Measurements from ENCODE around the gene GTF3C1. TPM values are rescaled to one million over a fixed set of nuclear protein-coding genes. Genes with fewer than 3 reads are reported as not detected.

The GTF3C1 gene
- total and polyA plus RNA-seq, 4 donors, result 15.3 to 28.0 (median 22.2) TPM

DNA sequence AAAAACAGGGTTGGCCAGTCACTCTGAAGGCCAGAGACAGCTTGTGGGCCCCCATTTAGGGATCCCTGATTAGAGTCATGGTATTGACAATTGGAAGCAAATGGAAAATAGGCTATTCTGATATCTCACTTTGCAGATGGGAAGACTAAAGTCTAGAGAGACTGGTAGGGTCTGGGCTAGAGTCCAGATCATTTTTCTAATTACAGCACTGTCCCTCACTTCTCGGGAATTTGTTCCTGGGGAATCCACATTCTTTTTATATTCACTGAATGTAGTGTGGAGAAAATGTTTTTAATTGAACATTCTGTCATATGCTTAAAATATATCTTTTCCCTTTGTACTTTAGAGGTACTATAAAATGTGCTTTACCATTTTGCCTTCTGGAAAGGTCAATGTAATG lies 1.3 kb upstream of the GTF3C1 start (continued):
- no peak for TF ChIP-seq ATF3 (IDR thresholded peaks at IDR 0.05)
- no peak for TF ChIP-seq GABPA (IDR thresholded peaks at IDR 0.05 in 1 of 2, conservative IDR thresholded peaks at IDR 0.05 in 1 of 2)

GRCh38 chr16:27550582-27550920 lies 838 bp upstream of the GTF3C1 start:
- no peak for DNase-seq (ENCODE audit: low spot score)
- WGBS, result 38% methylated on average over 4 of the region's 4 CpGs
- Histone ChIP-seq H3K27me3 (ENCODE audit: control insufficient read depth in 4 of 4, insufficient read depth in 4 of 4, low read length in 3 of 4) (no peaks in the 10 kb centered on the region), H3K4me1 (ENCODE audit: control insufficient read depth in 4 of 4, insufficient read depth in 4 of 4, low read length in 3 of 4) (peaks cover 9 to 20% (median 16%) of the 10 kb centered on the region in 4 donors), H3K9ac (ENCODE audit: low read depth in 1 of 2, low read length in 2 of 2) (peak overlapping the region; percentile 30 to 88), H3K27ac (ENCODE audit: low read depth in 1 of 2, low read length in 2 of 2) (no peak overlapping the region), H3K36me3 (ENCODE audit: control insufficient read depth in 4 of 4, insufficient read depth in 3 of 4, low read depth in 1 of 4, low read length in 3 of 4) (peaks cover 0 to 2% (median 0%) of the 10 kb centered on the region in 4 donors), H3K4me3 (ENCODE audit: low read depth in 1 of 3, low read length in 3 of 3) (peak overlapping the region; percentile 68 to 98 (median 95)), H3K9me3 (ENCODE audit: control insufficient read depth in 4 of 4, low read length in 3 of 4) (no peaks in the 10 kb centered on the region)
- TF ChIP-seq HNF4A (conservative IDR thresholded peaks at IDR 0.05), result no peak
- TF ChIP-seq JUND (IDR thresholded peaks at IDR 0.05), result no peak
- no peak for TF ChIP-seq ATF3 (IDR thresholded peaks at IDR 0.05)
- no peak for TF ChIP-seq EGR1 (IDR thresholded peaks at IDR 0.05; ENCODE audit: low read depth in 2 of 2)
- no peak for TF ChIP-seq NR2F2 (IDR thresholded peaks at IDR 0.05)
- TF ChIP-seq TAF1 (conservative IDR thresholded peaks at IDR 0.05), result no peak
- no peak for TF ChIP-seq YY1 (IDR thresholded peaks at IDR 0.05)
- no peak for TF ChIP-seq HNF4G (IDR thresholded peaks at IDR 0.05)
- no peak for TF ChIP-seq FOXA1 (IDR thresholded peaks at IDR 0.05)
- TF ChIP-seq FOXA2 (IDR thresholded peaks at IDR 0.05), result no peak
- TF ChIP-seq REST (IDR thresholded peaks at IDR 0.05), result no peak
- no peak for TF ChIP-seq RXRA (IDR thresholded peaks at IDR 0.05)
- no peak for TF ChIP-seq GABPA (IDR thresholded peaks at IDR 0.05 in 1 of 2, conservative IDR thresholded peaks at IDR 0.05 in 1 of 2)
- no peak for TF ChIP-seq SP1 (IDR thresholded peaks at IDR 0.05)
- no peak for TF ChIP-seq CTCF (IDR thresholded peaks at IDR 0.05; ENCODE audit: low read depth, low read length, missing input control)
- no peak for TF ChIP-seq RAD21 (IDR thresholded peaks at IDR 0.05)

DNA sequence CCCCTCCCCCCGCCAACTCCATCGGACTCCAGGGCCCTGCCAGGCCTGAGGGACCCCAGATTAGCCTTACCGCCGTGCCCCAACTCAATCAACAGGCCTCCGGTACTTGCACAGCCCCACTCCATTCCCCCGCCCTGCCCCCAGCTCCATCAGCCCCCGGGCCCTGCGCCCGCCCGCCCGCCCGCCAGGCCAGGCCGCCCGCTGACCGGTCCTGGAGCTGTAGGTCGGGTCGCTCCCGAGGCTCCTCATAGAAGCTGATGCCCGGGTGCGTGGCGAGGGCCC lies 308 bp downstream of the GTF3C1 start:
- Histone ChIP-seq H3K4me3 (ENCODE audit: low read depth in 1 of 3, low read length in 3 of 3) (peak overlapping the region; percentile 44 to 91 (median 84)), H3K9me3 (ENCODE audit: control insufficient read depth in 4 of 4, low read length in 3 of 4) (no peaks in the 10 kb centered on the region), H3K9ac (ENCODE audit: low read depth in 1 of 2, low read length in 2 of 2) (peak overlapping the region; percentile 57 to 80), H3K27me3 (ENCODE audit: control insufficient read depth in 4 of 4, insufficient read depth in 4 of 4, low read length in 3 of 4) (no peaks in the 10 kb centered on the region), H3K27ac (ENCODE audit: low read depth in 1 of 2, low read length in 2 of 2) (peak overlapping the region in 1 of 2 donors; percentile 71), H3K36me3 (ENCODE audit: control insufficient read depth in 4 of 4, insufficient read depth in 3 of 4, low read depth in 1 of 4, low read length in 3 of 4) (peaks cover 3 to 12% (median 7%) of the 10 kb centered on the region in 4 donors), H3K4me1 (ENCODE audit: control insufficient read depth in 4 of 4, insufficient read depth in 4 of 4, low read length in 3 of 4) (peaks cover 9 to 20% (median 16%) of the 10 kb centered on the region in 4 donors)
- WGBS, result 1% methylated on average over 21 of the region's 21 CpGs
- TF ChIP-seq ATF3 (IDR thresholded peaks at IDR 0.05), result no peak
- TF ChIP-seq FOXA1 (IDR thresholded peaks at IDR 0.05), result no peak
- TF ChIP-seq HNF4G (IDR thresholded peaks at IDR 0.05), result no peak
- no peak for TF ChIP-seq EGR1 (IDR thresholded peaks at IDR 0.05; ENCODE audit: low read depth in 2 of 2)
- TF ChIP-seq YY1 (IDR thresholded peaks at IDR 0.05), result no peak
- TF ChIP-seq FOXA2 (IDR thresholded peaks at IDR 0.05), result no peak
- TF ChIP-seq REST (IDR thresholded peaks at IDR 0.05), result no peak
- TF ChIP-seq HNF4A (conservative IDR thresholded peaks at IDR 0.05), result no peak
- no peak for TF ChIP-seq JUND (IDR thresholded peaks at IDR 0.05)
- DNase-seq (ENCODE audit: low spot score), result no peak

Measured in liver (tissue), 9 donors.